Stimulated activated CD8-positive, alpha-beta memory T cell treated with anti-CD3 and anti-CD28 coated beads, Interleukin-7, amount 100 ng/mL, for 48 hours (primary cell): Measurements from ENCODE around the gene CCDC68.
"Not testable (repeated sequence)": the region's sequence is repeated elsewhere in the genome, so short reads cannot be mapped to it uniquely, and the experiment has no call there.

ENCODE experiments used
- DNase-seq, 2 donors: peaks; one replicate each; pipeline ENCODE4 v3.0.0-alpha.2; 2020; ENCODE audit warnings: low read depth in 1 of 2; ENCODE audit errors: extremely low read depth in 1 of 2

CCDC68 gene

DNA sequence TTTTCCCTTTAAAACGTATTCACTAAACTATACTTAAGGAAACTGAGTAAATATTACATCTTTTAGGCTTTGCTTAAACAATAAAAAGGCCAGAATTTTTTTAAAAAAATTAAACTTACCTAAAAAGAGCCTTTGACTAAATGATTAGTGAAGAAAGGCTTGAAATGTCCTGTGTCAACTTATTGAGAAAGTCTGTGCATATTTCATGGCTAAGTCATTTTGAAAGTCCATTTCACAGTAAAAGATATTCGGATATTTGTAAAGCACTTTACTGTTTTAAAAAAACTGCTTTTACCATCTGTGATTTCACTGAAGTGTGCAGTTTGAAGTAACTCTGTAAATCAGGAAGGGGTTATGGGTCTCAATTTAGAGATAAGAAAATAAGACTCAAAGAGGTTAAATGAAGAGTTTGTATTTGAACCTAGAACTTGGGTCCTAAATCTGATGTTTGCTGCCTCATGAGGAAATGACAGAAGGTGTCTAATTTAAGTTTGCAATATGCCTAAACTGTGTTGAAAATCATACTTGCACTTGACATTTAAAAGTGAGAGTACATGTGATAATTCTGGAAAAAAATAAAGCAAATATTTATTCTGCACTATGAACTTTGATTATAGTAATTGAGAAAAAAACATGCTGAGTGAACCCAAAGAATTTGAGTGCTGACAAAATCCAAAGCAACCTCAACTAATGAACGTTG is 80.5 kb downstream of the CCDC68 start:
- no peak for DNase-seq

GRCh38 chr18:54878159-54878622 is 81.1 kb downstream of the CCDC68 start:
- DNase-seq = no peak

DNA sequence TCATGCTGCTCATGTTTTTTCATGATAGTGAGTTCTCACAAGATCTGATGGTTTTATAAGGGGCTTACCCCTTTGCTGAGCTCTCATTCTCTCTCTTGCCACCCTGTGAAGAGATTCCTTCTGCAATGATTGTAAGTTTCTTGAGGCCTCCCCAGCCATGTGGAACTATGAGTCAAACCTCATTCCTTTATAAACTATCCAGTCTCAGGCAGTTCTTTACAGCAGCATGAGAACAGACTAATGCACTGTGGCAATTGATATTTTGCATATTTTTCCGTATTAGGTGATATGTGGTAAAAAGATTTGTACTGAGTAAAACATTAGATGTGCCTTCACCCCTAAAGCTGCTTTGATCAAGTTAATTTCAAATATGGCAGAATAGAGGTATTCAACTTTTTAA is 82.2 kb downstream of the CCDC68 start:
- DNase-seq = no peak

DNA sequence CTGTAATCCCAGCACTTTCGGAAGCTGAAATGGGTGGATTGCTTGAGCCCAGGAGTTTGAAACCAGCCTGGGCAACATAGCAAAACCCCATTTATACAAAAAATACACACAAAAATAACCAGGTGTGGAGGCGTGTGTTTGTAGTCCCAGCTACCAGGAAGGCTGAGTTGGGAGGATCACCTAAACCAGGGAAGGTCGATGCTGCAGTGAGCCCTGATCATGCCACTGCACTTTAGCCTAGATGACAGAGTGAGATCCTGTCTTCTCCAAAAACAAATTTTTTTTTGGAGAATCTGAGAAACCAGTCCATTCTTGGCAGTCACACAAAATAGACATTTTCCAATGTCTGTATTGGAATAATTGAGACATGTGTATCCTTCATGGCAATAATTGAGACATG is 84.2 kb downstream of the CCDC68 start:
- no peak for DNase-seq

DNA sequence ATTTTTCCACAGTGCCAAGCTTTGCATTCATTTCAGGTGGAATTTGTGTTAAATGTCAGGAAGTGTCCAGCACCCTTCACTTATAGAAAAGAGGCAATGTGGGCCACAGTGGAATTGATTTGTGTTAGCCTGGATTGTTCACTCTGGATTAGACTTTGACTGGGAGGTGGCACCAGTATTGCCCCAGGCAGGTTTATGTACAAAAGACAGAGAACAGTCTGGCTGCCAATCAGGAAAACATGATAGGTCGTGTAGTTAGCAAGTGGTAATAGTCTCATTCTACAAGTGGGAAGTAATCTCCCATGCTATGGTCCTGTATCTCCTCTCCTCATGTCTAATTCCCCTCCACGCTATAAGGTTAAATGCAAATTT is 85.4 kb downstream of the CCDC68 start:
- no peak for DNase-seq

- DNase-seq = no peak
Measured at GRCh38 chr18:54872681-54873080, 86.6 kb downstream of the CCDC68 start.

- DNase-seq = no peak
Measured at GRCh38 chr18:54871231-54871630, 88.0 kb downstream of the CCDC68 start.

DNA sequence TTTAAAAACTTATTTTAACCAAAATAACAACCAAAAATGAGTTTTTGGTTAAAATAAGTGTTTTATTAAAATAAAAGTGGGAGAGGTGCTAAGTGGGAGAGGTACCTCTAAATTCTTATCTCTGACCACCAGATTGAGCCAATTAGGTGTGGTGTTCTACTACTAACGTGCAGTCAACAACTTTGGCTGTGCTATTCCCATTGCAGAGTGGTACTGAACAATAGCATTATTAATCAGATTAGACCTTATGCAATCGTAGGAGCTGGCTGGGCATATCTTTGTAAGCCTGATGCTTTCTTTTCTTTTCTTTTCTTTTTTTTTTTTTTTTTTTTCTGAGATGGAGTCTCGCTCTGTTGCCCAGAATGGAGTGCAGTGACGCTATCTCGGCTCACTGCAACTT is 92.1 kb downstream of the CCDC68 start:
- DNase-seq = no peak

- no peak for DNase-seq
Measured at GRCh38 chr18:54860941-54861340, 98.3 kb downstream of the CCDC68 start.

DNA sequence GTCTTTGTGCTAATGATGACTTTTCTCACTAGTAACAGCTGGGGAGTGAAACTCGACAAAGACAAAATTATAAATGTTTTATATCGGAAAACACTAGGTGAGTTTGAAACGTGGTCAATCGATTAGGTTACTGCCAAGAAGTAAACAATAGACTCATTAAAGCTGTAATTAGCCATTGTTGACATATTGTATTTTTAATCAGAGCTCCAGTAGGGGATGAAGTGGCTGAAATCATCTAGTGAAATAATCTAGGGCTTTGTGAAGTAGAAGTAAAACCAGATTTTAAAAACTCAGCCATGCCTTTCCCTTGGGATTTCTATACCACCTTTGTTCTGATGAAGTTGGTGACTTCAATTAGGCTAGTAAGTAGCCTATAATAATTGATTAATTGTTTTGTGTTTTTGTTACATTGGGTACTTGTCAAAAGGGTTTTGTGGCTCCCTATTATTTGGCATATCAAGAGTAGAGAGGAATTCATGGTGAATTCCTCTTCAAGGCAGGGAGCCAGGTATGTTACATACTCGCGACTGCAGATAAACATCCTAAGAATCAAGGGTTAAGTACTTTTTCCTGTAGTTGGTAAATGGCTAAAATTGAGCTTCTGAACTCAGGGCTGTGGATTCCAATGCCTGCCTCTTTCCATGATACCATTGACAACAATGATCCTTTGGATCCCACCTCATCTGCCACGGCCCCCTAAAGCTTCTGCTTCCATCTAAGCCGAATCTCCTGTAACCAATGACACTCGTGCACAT is 99.4 kb downstream of the CCDC68 start:
- no peak for DNase-seq

- no peak for DNase-seq
Measured at GRCh38 chr18:54857499-54857898, 101.8 kb downstream of the CCDC68 start.

GRCh38 chr18:54856105-54856646 is 103.1 kb downstream of the CCDC68 start:
- no peak for DNase-seq

- DNase-seq = not testable (repeated sequence)
Measured at GRCh38 chr18:54855050-54855449, 104.2 kb downstream of the CCDC68 start.

DNA sequence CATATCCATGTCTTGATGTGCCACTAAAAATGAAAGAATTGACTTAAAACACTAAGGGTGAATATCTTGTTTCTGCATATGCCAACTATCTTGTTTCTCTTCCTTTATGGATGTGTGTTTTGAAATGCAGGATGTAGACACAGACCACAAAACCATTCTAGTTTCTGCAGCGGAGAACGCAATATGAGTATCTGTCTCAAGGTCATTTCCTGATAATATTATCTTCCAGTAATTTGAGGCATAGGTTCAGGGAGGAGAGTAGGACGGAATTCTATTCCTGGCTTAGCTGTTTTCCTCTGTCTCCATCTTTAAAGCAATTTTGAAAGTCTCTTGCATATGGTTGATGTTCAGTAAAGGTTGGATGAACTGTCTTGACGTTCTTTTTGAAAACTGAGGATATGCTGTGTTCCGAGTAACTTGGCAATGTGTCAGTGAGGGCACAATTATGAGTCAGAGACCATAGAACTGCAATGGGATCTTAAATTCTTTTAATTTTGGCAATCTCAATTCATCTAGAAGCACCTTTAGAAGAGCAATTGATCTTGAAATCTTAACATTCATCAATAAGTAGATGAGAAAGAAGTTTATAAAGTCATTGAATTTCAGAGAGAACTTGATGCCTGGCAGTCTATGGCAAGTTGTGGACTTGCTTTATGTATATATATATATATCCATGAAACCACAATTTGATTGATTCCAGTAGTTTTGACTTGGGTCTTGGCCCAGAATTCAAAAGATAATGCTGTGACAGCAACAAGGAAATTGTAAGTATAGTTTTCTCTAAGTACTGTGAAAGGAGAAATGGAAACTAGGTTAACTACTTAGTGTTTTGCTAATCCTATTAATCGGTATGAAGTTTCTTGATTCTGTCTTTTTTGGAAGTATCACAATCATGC is 106.2 kb downstream of the CCDC68 start:
- DNase-seq = no peak
